Left lung (tissue), 8 donors: Measurements from ENCODE around the gene ECPAS. TPM values are rescaled to one million over a fixed set of nuclear protein-coding genes. Genes with fewer than 3 reads are reported as not detected.

Source experiments
- polyA plus RNA-seq, 6 donors: library from polyadenylated mRNA; unstranded; fragments of 120-200 nt; gene quantifications; one replicate each; pipeline ENCODE4 v1.2.1, GENCODE V29; 2013; ENCODE audit not compliant: insufficient read length in 6 of 6
- total RNA-seq, 2 donors: library from RNA; stranded (reverse); fragmentation: NEBNext Ultra II Directional; extraction: Animal tissue kit (Norgen Biotek cat#: 25700); gene quantifications; one replicate each; pipeline ENCODE4 v1.2.1, GENCODE V29; 2021
- donor health status: DM: no; HTN: yes; CAD: no.
- donor health status: DM: no; HTN: no; CAD: no.

ECPAS gene
- total and polyA plus RNA-seq, 8 donors: 77.4 to 102 (median 87.8) TPM

Other genes with a start within 250 kb of the ECPAS start
- not detected for gene OR2K2, start 154.2 kb downstream of the ECPAS start, total RNA-seq
- not detected for gene OR2K2, start 154.2 kb downstream of the ECPAS start, polyA plus RNA-seq
- gene ZNF483, start 40.8 kb upstream of the ECPAS start, total RNA-seq: 1 to 10 TPM; 5.2 to 7.5 TPM
- 1 to 10 TPM; 2.1 to 4.9 (median 3.4) TPM for gene ZNF483, start 40.8 kb upstream of the ECPAS start, polyA plus RNA-seq
- gene PTGR1, start 115.3 kb upstream of the ECPAS start, total RNA-seq: 10 to 100 TPM; 51.5 to 63.9 TPM
- gene PTGR1, start 115.3 kb upstream of the ECPAS start, polyA plus RNA-seq: 100 to 1,000 TPM in 1 of 6 donors, 10 to 100 TPM in 5; 54.0 to 102 (median 85.1) TPM
- 1 to 10 TPM; 5.4 to 7.8 TPM for gene DNAJC25, start 147.0 kb upstream of the ECPAS start, total RNA-seq
- 10 to 100 TPM; 11.0 to 15.6 (median 12.1) TPM for gene DNAJC25, start 147.0 kb upstream of the ECPAS start, polyA plus RNA-seq
- 10 to 100 TPM; 46.3 to 56.9 TPM for gene GNG10, start 177.2 kb upstream of the ECPAS start, total RNA-seq
- gene GNG10, start 177.2 kb upstream of the ECPAS start, polyA plus RNA-seq: 10 to 100 TPM; 59.6 to 79.3 (median 68.1) TPM